HEK293T (cell line): Measurements from ENCODE around the gene CCNDBP1.
A peak's percentile ranks its signal among the peaks of the same experiment; 100 is the strongest.
"Not testable (repeated sequence)": the region's sequence is repeated elsewhere in the genome, so short reads cannot be mapped to it uniquely, and the experiment has no call there.

ENCODE experiments used
- CTCF ChIA-PET: fragments of 350-600 bp; formaldehyde crosslinking; extraction: SDS; loops from one replicate; lab custom pipeline; 2021; ENCODE audit warnings: antibody characterized with exemption, inconsistent platforms; lab: Yijun Ruan, JAX
- POLR2A ChIA-PET: fragments of 350-600 bp; formaldehyde crosslinking; extraction: SDS; loops from one replicate; lab custom pipeline; 2020; ENCODE audit warnings: antibody characterized with exemption, inconsistent platforms; lab: Yijun Ruan, JAX
- DNase-seq: peaks from one replicate; pipeline ENCODE4 v3.0.0; 2012; ENCODE audit warnings: mixed read lengths; ENCODE audit errors: extremely low spot score
- ARNT ChIP-seq: fragments of 450-650 bp; IDR thresholded peaks from 2 replicates; pipeline ENCODE4 v1.6.1; 2017; ENCODE audit warnings: mild to moderate bottlenecking
- BHLHE40 ChIP-seq: fragments of 450-650 bp; IDR thresholded peaks from 2 replicates; pipeline ENCODE4 v1.6.1; 2016; ENCODE audit warnings: mild to moderate bottlenecking, moderate library complexity, borderline replicate concordance
- CTBP1 ChIP-seq: fragments of 450-650 bp; IDR thresholded peaks from 2 replicates; pipeline ENCODE4 v1.6.1; 2016; ENCODE audit warnings: borderline replicate concordance
- ELF4 ChIP-seq: fragments of 450-650 bp; IDR thresholded peaks from 2 replicates; pipeline ENCODE4 v1.6.1; 2017; ENCODE audit warnings: antibody characterized with exemption
- FOXA1 ChIP-seq: fragments of 450-650 bp; IDR thresholded peaks from 2 replicates; pipeline ENCODE4 v1.6.1; 2016; ENCODE audit warnings: mild to moderate bottlenecking
- FOXK2 ChIP-seq: fragments of 450-650 bp; IDR thresholded peaks from 2 replicates; pipeline ENCODE4 v1.6.1; 2016; ENCODE audit warnings: mild to moderate bottlenecking
- FOXM1 ChIP-seq: fragments of 450-650 bp; IDR thresholded peaks from 2 replicates; pipeline ENCODE4 v1.6.1; 2017; ENCODE audit warnings: mild to moderate bottlenecking, borderline replicate concordance
- HDGF ChIP-seq: fragments of 450-650 bp; IDR thresholded peaks from 2 replicates; pipeline ENCODE4 v1.6.1; 2017; ENCODE audit warnings: antibody characterized with exemption, borderline replicate concordance
- L3MBTL2 ChIP-seq: fragments of 450-650 bp; conservative IDR thresholded peaks from 2 replicates; pipeline ENCODE4 v1.6.1; 2016; ENCODE audit warnings: mild to moderate bottlenecking
- LEF1 ChIP-seq: fragments of 450-650 bp; IDR thresholded peaks from 2 replicates; pipeline ENCODE4 v1.6.1; 2017; ENCODE audit warnings: mild to moderate bottlenecking, borderline replicate concordance
- NFRKB ChIP-seq: fragments of 450-650 bp; IDR thresholded peaks from 2 replicates; pipeline ENCODE4 v1.6.1; 2016; ENCODE audit warnings: mild to moderate bottlenecking, moderate library complexity
- SP1 ChIP-seq: fragments of 450-650 bp; IDR thresholded peaks from 2 replicates; pipeline ENCODE4 v1.6.1; 2017
- SUZ12 ChIP-seq: fragments of 450-650 bp; IDR thresholded peaks from 2 replicates; pipeline ENCODE4 v1.6.1; 2016; ENCODE audit warnings: mild to moderate bottlenecking
- TARDBP ChIP-seq: fragments of 450-650 bp; IDR thresholded peaks from 2 replicates; pipeline ENCODE4 v1.6.1; 2016
- ZNF384 ChIP-seq: fragments of 450-650 bp; IDR thresholded peaks from 2 replicates; pipeline ENCODE4 v1.6.1; 2016
- TF ChIP-seq, protein P1 (sequence below): fragments of 450-650 bp; IDR thresholded peaks from 2 replicates; pipeline ENCODE4 v1.6.1; 2016

The CCNDBP1 gene

DNA sequence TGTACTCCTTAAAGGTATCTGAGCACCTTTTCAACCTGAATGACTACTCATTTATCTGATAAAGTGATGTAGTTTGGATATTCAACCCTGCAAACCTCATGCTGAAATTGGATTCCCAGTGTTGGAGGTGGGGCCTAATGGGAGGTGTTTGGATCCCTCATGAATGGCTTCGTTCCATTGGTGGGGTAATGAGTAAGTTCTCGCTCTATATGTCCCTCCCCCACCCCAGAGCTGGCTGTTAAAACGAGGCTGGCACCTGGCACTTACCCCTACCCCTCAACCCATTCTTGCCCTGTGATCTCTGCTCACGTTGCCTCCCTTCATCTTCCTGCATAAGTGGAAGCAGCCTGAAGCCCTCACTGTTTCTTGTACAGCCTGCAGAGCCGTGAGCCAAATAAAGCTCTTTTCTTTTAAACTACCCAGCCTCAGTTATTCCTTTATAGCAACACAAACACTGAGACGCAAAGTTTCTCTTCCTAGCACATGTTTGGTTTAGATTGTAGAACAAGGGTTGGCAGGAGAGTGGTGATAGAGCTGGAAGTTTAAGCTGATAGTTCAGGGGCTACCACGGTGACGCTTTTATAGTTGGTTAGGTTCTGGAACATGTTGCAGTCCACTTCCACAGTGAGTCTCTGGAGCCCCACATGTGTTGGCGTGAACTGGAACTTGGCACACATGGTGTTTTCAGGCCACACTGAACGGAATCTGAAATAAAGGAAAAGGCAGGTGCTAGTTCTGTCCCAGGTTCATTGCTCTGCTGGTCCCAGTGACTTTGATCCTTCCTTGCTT is 11.8 kb downstream of the CCNDBP1 start:
- ChIA-PET POLR2A (no interaction called here), CTCF (no interaction called here)
- TF ChIP-seq LEF1 = no peak
- TF ChIP-seq HDGF = no peak
- TF ChIP-seq NFRKB = no peak
- no peak for TF ChIP-seq SP1
- TF ChIP-seq ZNF384 = no peak
- TF ChIP-seq TARDBP = no peak
- no peak for TF ChIP-seq ELF4
- no peak for TF ChIP-seq FOXK2
- TF ChIP-seq SUZ12 = no peak
- no peak for DNase-seq

DNA sequence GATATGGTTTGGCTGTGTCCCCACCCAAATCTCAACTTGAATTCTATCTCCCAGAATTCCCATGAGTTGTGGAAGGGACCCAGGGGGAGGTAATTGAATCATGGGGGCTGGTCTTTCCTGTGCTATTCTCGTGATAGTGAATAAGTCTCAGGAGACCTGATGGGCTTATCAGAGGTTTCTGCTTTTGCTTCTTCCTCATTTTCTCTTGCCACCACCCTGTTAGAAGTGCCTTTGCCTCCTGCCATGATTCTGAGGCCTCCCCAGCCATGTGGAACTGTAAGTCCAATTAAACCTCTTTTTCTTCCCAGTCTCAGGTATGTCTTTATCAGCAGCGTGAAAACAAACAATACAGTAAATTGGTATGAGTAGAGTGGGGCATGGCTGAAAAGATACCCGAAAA is 12.6 kb downstream of the CCNDBP1 start:
- DNase-seq, CTCF ChIA-PET, POLR2A ChIA-PET: not testable (repeated sequence)

DNA sequence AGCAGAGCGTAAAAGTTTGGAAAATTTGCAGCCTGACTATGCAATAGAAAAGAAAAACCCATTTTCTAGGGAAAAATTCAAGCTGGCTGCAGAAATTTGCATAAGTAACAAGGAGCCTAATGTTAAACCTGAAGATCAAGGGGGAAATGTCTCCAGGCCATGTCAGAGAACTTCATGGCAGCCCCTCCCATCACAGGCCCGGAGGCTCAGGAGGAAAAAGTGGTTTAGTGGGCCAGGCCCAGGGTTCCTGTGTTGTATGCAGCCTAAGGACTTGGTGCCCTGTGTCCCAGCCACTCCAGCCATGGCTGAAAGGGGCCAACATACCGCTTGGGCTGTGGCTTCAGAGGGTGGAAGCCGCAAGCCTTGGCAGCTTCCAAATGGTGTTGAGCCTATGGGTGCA is 13.4 kb downstream of the CCNDBP1 start:
- DNase-seq, POLR2A ChIA-PET, CTCF ChIA-PET: not testable (repeated sequence)

DNA sequence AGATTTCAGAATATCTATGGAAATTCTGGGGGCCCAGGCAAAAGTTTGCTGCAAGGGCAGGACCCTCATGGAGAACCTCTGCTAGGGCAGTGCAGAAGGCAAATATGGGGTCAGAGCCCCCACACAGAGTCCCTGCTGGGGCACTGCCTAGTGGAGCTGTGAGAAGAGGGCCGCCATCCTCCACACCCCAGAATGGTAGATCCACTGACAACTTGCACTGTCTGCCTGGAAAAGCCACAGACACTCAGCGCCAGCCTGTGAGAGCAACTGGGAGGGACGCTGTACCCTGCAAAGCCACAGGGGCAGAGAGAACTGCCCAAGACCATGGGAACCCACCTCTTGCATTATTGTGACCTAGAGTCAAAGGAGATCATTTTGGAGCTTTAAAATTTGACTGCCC is 13.8 kb downstream of the CCNDBP1 start:
- TF ChIP-seq ZNF384 = no peak
- no peak for TF ChIP-seq SUZ12
- no peak for TF ChIP-seq FOXK2
- no peak for TF ChIP-seq ELF4
- TF ChIP-seq HDGF = no peak
- TF ChIP-seq L3MBTL2 = no peak
- TF ChIP-seq, protein P1, sequence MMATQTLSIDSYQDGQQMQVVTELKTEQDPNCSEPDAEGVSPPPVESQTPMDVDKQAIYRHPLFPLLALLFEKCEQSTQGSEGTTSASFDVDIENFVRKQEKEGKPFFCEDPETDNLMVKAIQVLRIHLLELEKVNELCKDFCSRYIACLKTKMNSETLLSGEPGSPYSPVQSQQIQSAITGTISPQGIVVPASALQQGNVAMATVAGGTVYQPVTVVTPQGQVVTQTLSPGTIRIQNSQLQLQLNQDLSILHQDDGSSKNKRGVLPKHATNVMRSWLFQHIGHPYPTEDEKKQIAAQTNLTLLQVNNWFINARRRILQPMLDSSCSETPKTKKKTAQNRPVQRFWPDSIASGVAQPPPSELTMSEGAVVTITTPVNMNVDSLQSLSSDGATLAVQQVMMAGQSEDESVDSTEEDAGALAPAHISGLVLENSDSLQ = no peak
- no peak for TF ChIP-seq FOXM1
- TF ChIP-seq LEF1 = no peak
- TF ChIP-seq TARDBP = no peak
- TF ChIP-seq SP1 = no peak
- TF ChIP-seq FOXA1 = no peak
- TF ChIP-seq NFRKB = no peak
- no peak for TF ChIP-seq CTBP1
- TF ChIP-seq BHLHE40 = no peak
- no peak for TF ChIP-seq ARNT
- ChIA-PET CTCF (no interaction called here), POLR2A (no interaction called here)
- no peak for DNase-seq

DNA sequence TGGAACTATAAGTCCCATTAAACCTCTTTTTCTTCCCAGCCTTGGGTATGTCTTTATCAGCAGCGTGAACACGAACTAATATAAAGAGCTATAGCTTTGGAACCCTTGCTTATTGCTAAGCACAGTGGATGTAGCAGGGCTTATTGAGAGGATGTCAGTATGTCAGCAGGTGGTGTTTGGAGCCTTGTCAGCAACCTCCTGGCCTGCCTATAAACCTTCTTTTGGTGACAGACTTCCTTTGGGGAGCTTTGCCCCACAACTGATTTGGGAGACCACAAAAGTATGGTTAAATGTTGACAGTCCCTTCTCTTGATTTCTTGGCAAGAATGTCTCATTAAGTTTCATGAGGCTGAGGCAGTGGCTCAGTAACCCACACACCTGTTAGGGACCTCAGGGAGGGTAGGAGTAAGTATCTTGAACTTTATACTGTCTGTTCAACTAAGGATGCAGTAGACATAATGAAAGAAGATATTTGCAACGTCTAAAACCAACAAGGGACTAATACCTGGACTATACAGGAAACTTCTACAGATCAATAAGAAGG is 14.8 kb downstream of the CCNDBP1 start:
- CTCF ChIA-PET = interaction anchor here (0.9 kb wide), 1 partner anchor 14 kb away, joined by 5 read pairs; no protein-coding TSS in a partner anchor
- TF ChIP-seq NFRKB = no peak
- no peak for TF ChIP-seq FOXM1
- TF ChIP-seq SUZ12 = no peak
- TF ChIP-seq FOXK2 = no peak
- TF ChIP-seq BHLHE40 = no peak
- no peak for TF ChIP-seq CTBP1
- TF ChIP-seq LEF1 = no peak
- TF ChIP-seq ELF4 = no peak
- TF ChIP-seq TARDBP = no peak
- TF ChIP-seq ARNT = no peak
- no peak for TF ChIP-seq FOXA1
- TF ChIP-seq L3MBTL2 = no peak
- TF ChIP-seq, protein P1 = no peak
- TF ChIP-seq HDGF = no peak
- TF ChIP-seq ZNF384 = no peak
- TF ChIP-seq SP1 = no peak

DNA sequence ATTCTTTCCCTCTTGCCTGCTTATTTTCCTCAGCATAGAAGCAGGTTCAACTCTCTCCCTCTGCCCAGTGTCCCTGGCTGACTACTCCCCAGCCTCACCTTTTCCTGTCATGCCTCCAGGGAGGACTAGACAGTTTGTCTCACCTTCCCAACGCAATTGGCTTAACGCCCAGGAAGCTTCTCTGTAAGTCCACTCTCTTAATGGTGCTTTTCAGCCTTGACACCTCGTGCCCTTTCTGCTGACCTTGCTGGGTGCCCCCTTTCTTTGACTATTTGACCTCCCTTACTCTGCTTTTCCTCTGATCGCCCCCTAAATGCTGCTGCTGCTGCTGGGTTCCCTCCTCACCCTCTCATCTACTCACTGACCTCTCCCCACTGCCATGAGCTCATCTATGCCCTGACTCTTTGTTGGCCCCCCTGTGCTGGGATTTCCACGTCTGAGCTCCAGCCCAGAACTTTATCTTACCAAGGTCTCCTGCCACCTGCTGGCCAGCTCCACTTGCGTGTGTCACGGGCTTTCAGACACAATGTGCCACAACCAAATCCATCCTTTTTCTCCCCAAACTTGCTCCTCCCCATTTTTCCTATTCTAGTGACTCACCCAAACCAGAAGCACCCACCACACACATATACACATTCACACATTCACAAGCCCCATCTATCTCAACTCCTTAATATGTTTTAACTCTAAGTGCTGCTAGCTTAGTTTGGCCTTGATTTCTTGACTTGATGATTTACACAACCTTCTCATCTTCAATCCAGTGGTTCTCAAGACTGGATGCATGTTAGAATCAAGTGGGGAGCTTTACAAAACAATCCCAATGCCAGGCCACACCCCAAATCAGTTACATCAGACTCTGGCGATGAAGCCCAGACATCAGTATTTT is 19.1 kb downstream of the CCNDBP1 start:
- ChIA-PET POLR2A (interaction anchor here (0.6 kb wide), 1 partner anchor 620 kb away, joined by 3 read pairs; the partner anchor contains the start of gene MFAP1), CTCF (interaction anchor here (0.6 to 2.0 kb wide), 14 partner anchors 9 to 148 kb away, joined by 3 to 9 read pairs (median 4); no protein-coding TSS in a partner anchor)
- peak; percentile 58 for DNase-seq
- no peak for TF ChIP-seq HDGF
- TF ChIP-seq FOXA1 = no peak
- no peak for TF ChIP-seq FOXM1
- TF ChIP-seq CTBP1 = no peak
- TF ChIP-seq ZNF384 = no peak
- TF ChIP-seq ELF4 = no peak
- no peak for TF ChIP-seq ARNT
- TF ChIP-seq SP1 = no peak
- TF ChIP-seq BHLHE40 = no peak
- TF ChIP-seq LEF1 = no peak
- no peak for TF ChIP-seq NFRKB
- TF ChIP-seq L3MBTL2 = no peak
- TF ChIP-seq, protein P1 = no peak
- no peak for TF ChIP-seq TARDBP
- TF ChIP-seq SUZ12 = no peak

More for the DNA sequence above, 14.8 kb downstream of the CCNDBP1 start:
- no peak for DNase-seq
- POLR2A ChIA-PET = no interaction called here
